ENCODE data around the gene TBX20. TPM values are rescaled to one million over a fixed set of nuclear protein-coding genes. Genes with fewer than 3 reads are reported as not detected.

The TBX20 gene
- total and polyA plus RNA-seq, 10 of the 15 experiments (the other 5 are each of a cell fraction or from before 2014, with no cell fraction given), result not detected

- no peak for TF ChIP-seq ZBTB33 (IDR thresholded peaks at IDR 0.05)
- TF ChIP-seq PRDM15 (CRISPR knock-in tag; IDR thresholded peaks at IDR 0.05), result no peak
- no peak for TF ChIP-seq CBFB (IDR thresholded peaks at IDR 0.05; ENCODE audit: low read depth)
- no peak for TF ChIP-seq RBBP5 (conservative IDR thresholded peaks at IDR 0.05)
These were observed 515 bp downstream of the TBX20 start (continued) for GRCh38 chr7:35253460-35253709.

- H3K4me3 ChIP-seq, result no peak overlapping the region
These were observed 1.1 kb downstream of the TBX20 start for GRCh38 chr7:35252612-35253459.

More at GRCh38 chr7:35252612-35253459, 1.1 kb downstream of the TBX20 start:
- CTCF ChIA-PET, result no interaction called here
- ATAC-seq (no peak), FAIRE-seq (no peak), DNase-seq (ENCODE audit: low read depth, low spot score) (no peak)
- Histone ChIP-seq H3K36me3 (ENCODE audit: control insufficient read depth in 2 of 2, insufficient read depth in 2 of 2, low read length in 1 of 2) (no peaks in the 10 kb centered on the region), H3K4me1 (ENCODE audit: control insufficient read depth, insufficient read depth, low read length) (no peaks in the 10 kb centered on the region), H3K79me2 (ENCODE audit: control insufficient read depth, insufficient read depth, low read length) (no peaks in the 10 kb centered on the region), H3K27me3 (replicated peaks in 1 of 2; ENCODE audit: control insufficient read depth in 2 of 2, insufficient read depth in 2 of 2, low read length in 1 of 2) (peaks cover 12 to 28% of the 10 kb centered on the region in 2 experiments), H2AFZ (ENCODE audit: control insufficient read depth, low read depth, low read length) (no peak overlapping the region), H3K9ac (ENCODE audit: control insufficient read depth, insufficient read depth, low read length) (no peak overlapping the region), H3K4me2 (ENCODE audit: control insufficient read depth, insufficient read depth) (no peak overlapping the region), H3K9me3 (replicated peaks; ENCODE audit: control insufficient read depth, insufficient read depth, low read length) (peaks cover 1% of the 10 kb centered on the region; the same call in 2 of the 3 replicates), H3K27ac (ENCODE audit: control insufficient read depth, insufficient read depth) (no peak overlapping the region), H4K20me1 (ENCODE audit: control insufficient read depth, insufficient read depth) (no peaks in the 10 kb centered on the region; the same call in 1 of the 2 replicates)
- BruUV-seq (replicated peaks), result no TSS peak
- 21% methylated on average over 16 of the region's 16 CpGs for WGBS (ENCODE audit: insufficient coverage, insufficient replicate concordance, low lambda C conversion rate, missing lambda C conversion rate)
- POLR2A ChIA-PET, result no interaction called here
- intact Hi-C loops (cut with micrococcal nuclease; ENCODE audit: unreplicated experiment) (no loop called here), in situ Hi-C loops (cut with MboI) (no loop called here)
- SMC1A ChIA-PET (ENCODE audit: uncharacterized antibody, unreplicated experiment), result no interaction called here
- no peak for TF ChIP-seq GATAD2B (conservative IDR thresholded peaks at IDR 0.05; ENCODE audit: low read depth)
- no peak for TF ChIP-seq POLR2AphosphoS2 (IDR thresholded peaks at IDR 0.05; ENCODE audit: low read depth, low read length)
- no peak for TF ChIP-seq JUND (IDR thresholded peaks at IDR 0.05; ENCODE audit: low read depth, low read length)
- no peak for TF ChIP-seq FOXK2 (IDR thresholded peaks at IDR 0.05)
- TF ChIP-seq TCF12 (IDR thresholded peaks at IDR 0.05; ENCODE audit: low read depth, low read length), result no peak
- TF ChIP-seq ZSCAN29 (IDR thresholded peaks at IDR 0.05), result no peak
- no peak for TF ChIP-seq ZZZ3 (IDR thresholded peaks at IDR 0.05; ENCODE audit: control insufficient read depth, insufficient read length, low read depth)
- TF ChIP-seq RFX5 (IDR thresholded peaks at IDR 0.05; ENCODE audit: low read depth, low read length), result no peak
- RAD21 ChIA-PET (ENCODE audit: unreplicated experiment), result no interaction called here
